ENCODE data around the gene PDCD1.
A peak's percentile ranks its signal among the peaks of the same experiment; 100 is the strongest.

PDCD1 gene

DNA sequence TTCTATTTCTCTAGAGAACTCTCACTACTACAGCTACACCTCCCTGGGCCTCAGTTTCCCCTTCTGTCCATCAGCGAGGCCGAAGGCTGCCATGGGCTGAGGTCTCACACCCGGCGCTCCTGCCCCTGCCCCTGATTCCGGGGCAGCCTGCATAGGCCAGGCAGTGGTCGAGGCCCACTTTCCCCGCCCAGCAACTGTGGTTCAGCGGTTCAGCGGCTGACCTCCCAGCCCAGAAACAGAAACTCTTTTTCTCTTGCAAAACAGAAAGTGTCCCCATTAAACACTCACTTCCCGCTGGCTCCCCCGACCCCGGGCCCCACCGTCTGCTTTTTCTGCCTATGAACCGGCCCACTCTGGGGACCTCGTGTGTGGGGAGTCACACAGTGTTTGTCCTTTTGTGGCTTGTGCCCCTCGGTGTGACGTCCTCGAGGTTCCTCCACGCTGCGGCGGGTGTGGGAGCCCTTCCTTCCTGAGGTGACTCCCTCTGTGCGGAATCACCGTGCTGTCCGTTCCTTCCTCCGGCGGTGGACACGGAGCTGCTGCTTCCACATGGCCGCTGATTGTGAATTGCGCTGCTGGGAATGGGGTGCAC lies 16.0 kb downstream of the PDCD1 start:
- peak; percentile 82 to 91 (median 90) for DNase-seq
- CTCF ChIA-PET: interaction anchor here (1.2 kb wide), 1 partner anchor 8 kb away, joined by 3 read pairs; no protein-coding TSS in a partner anchor
- Histone ChIP-seq H3K4me1 (ENCODE audit: control extremely low read depth in 1 of 4, control insufficient read depth in 4 of 4, insufficient read depth in 4 of 4, low read length in 3 of 4) (peaks cover 0 to 34% (median 25%) of the 10 kb centered on the region in 4 experiments), H3K4me3 (ENCODE audit: control insufficient read depth in 1 of 7, extremely low read depth in 1 of 7, insufficient read depth in 4 of 7, low read depth in 2 of 7, low read length in 6 of 7) (peak overlapping the region in 5 of 7 experiments; percentile 12 to 67 (median 46)), H3K27me3 (replicated peaks in 2 of 5; ENCODE audit: control insufficient read depth in 4 of 5, insufficient read depth in 5 of 5, low read length in 4 of 5) (peaks cover 0 to 4% (median 0%) of the 10 kb centered on the region in 5 experiments), H3K27ac (ENCODE audit: insufficient read depth in 1 of 2, low read depth in 1 of 2, low read length in 2 of 2, poor library complexity in 1 of 2, severe bottlenecking in 2 of 2) (no peak overlapping the region), H3K9me3 (ENCODE audit: control extremely low read depth in 1 of 5, control insufficient read depth in 4 of 5, insufficient read depth in 2 of 5, low read depth in 1 of 5, low read length in 4 of 5) (no peaks in the 10 kb centered on the region), H3K36me3 (ENCODE audit: control insufficient read depth in 4 of 4, insufficient read depth in 4 of 4, low read length in 3 of 4) (no peaks in the 10 kb centered on the region)
- POLR2A ChIA-PET: interaction anchor here (1.2 kb wide), 1 partner anchor 29 kb away, joined by 3 read pairs; no protein-coding TSS in a partner anchor
- WGBS (ENCODE audit: insufficient coverage): 5% methylated on average over 17 of the region's 29 CpGs

DNA sequence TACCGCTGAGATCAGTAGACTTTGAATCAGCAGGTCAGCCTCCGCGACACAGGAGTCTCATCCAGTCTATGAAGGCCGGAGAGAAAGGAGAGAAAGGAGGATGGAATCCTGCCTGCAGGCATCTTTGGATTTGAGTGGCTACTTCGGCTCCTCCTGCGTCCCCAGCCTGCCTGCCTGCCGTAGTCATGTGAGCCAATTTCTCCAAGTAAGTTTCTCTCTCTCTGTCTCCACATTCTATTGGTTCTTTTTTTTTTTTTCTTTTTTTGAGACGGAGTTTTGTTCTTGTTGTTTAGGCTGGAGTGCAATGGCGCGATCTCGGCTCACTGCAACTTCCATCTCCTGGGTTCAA lies 16.7 kb downstream of the PDCD1 start:
- Histone ChIP-seq H3K27me3 (replicated peaks in 2 of 5; ENCODE audit: control insufficient read depth in 4 of 5, insufficient read depth in 5 of 5, low read length in 4 of 5) (peaks cover 0 to 4% (median 0%) of the 10 kb centered on the region in 5 experiments), H3K9me3 (ENCODE audit: control extremely low read depth in 1 of 5, control insufficient read depth in 4 of 5, insufficient read depth in 2 of 5, low read depth in 1 of 5, low read length in 4 of 5) (no peaks in the 10 kb centered on the region), H3K27ac (ENCODE audit: insufficient read depth in 1 of 2, low read depth in 1 of 2, low read length in 2 of 2, poor library complexity in 1 of 2, severe bottlenecking in 2 of 2) (no peak overlapping the region), H3K4me1 (ENCODE audit: control extremely low read depth in 1 of 4, control insufficient read depth in 4 of 4, insufficient read depth in 4 of 4, low read length in 3 of 4) (peaks cover 0 to 34% (median 25%) of the 10 kb centered on the region in 4 experiments), H3K36me3 (ENCODE audit: control insufficient read depth in 4 of 4, insufficient read depth in 4 of 4, low read length in 3 of 4) (no peaks in the 10 kb centered on the region), H3K4me3 (ENCODE audit: control insufficient read depth in 1 of 7, extremely low read depth in 1 of 7, insufficient read depth in 4 of 7, low read depth in 2 of 7, low read length in 6 of 7) (no peak overlapping the region)
- 100% methylated on average over 4 of the region's 11 CpGs for WGBS (ENCODE audit: insufficient coverage)
- CTCF ChIA-PET: interaction anchor here (0.6 to 1.6 kb wide), 3 partner anchors 12 to 57 kb away, joined by 3 read pairs; no protein-coding TSS in a partner anchor
- no peak for DNase-seq
- POLR2A ChIA-PET: no interaction called here

- no peak for DNase-seq
- ChIA-PET POLR2A (no interaction called here), CTCF (interaction anchor here (0.6 to 1.6 kb wide), 5 partner anchors 11 to 57 kb away, joined by 3 read pairs; no protein-coding TSS in a partner anchor)
- no peak overlapping the region for H3K27ac ChIP-seq (ENCODE audit: insufficient read depth in 1 of 2, low read depth in 1 of 2, low read length in 2 of 2, poor library complexity in 1 of 2, severe bottlenecking in 2 of 2)
- no peaks in the 10 kb centered on the region for H3K36me3 ChIP-seq (ENCODE audit: control insufficient read depth in 4 of 4, insufficient read depth in 4 of 4, low read length in 3 of 4)
- H3K9me3 ChIP-seq (ENCODE audit: control extremely low read depth in 1 of 5, control insufficient read depth in 4 of 5, insufficient read depth in 2 of 5, low read depth in 1 of 5, low read length in 4 of 5): no peaks in the 10 kb centered on the region
- no peak overlapping the region for H3K4me3 ChIP-seq (ENCODE audit: control insufficient read depth in 1 of 7, extremely low read depth in 1 of 7, insufficient read depth in 4 of 7, low read depth in 2 of 7, low read length in 6 of 7)
- H3K27me3 ChIP-seq (replicated peaks in 2 of 5; ENCODE audit: control insufficient read depth in 4 of 5, insufficient read depth in 5 of 5, low read length in 4 of 5): peaks cover 0 to 4% (median 0%) of the 10 kb centered on the region in 5 experiments
- H3K4me1 ChIP-seq (ENCODE audit: control extremely low read depth in 1 of 4, control insufficient read depth in 4 of 4, insufficient read depth in 4 of 4, low read length in 3 of 4): peaks cover 0 to 34% (median 25%) of the 10 kb centered on the region in 4 experiments
- WGBS (ENCODE audit: insufficient coverage): 87% methylated on average over 21 of the region's 28 CpGs
Measured at GRCh38 chr2:241841181-241842066, 17.3 kb downstream of the PDCD1 start.

GRCh38 chr2:241837197-241837965 lies 21.3 kb downstream of the PDCD1 start:
- H3K4me3 ChIP-seq (ENCODE audit: control insufficient read depth in 1 of 7, extremely low read depth in 1 of 7, insufficient read depth in 4 of 7, low read depth in 2 of 7, low read length in 6 of 7): no peak overlapping the region
- no peaks in the 10 kb centered on the region for H3K36me3 ChIP-seq (ENCODE audit: control insufficient read depth in 4 of 4, insufficient read depth in 4 of 4, low read length in 3 of 4)
- H3K27ac ChIP-seq (ENCODE audit: insufficient read depth in 1 of 2, low read depth in 1 of 2, low read length in 2 of 2, poor library complexity in 1 of 2, severe bottlenecking in 2 of 2): no peak overlapping the region
- DNase-seq: no peak
- CTCF ChIA-PET: interaction anchor here (0.8 to 1.6 kb wide), 7 partner anchors 10 to 42 kb away, joined by 3 to 4 read pairs (median 3); no protein-coding TSS in a partner anchor
- H3K4me1 ChIP-seq (ENCODE audit: control extremely low read depth in 1 of 4, control insufficient read depth in 4 of 4, insufficient read depth in 4 of 4, low read length in 3 of 4): peaks cover 0 to 11% (median 2%) of the 10 kb centered on the region in 4 experiments
- POLR2A ChIA-PET: no interaction called here
- WGBS (ENCODE audit: insufficient coverage): 89% methylated on average over 12 of the region's 13 CpGs
- no peaks in the 10 kb centered on the region for H3K27me3 ChIP-seq (replicated peaks in 2 of 5; ENCODE audit: control insufficient read depth in 4 of 5, insufficient read depth in 5 of 5, low read length in 4 of 5)
- H3K9me3 ChIP-seq (ENCODE audit: control extremely low read depth in 1 of 5, control insufficient read depth in 4 of 5, insufficient read depth in 2 of 5, low read depth in 1 of 5, low read length in 4 of 5): no peaks in the 10 kb centered on the region

- no peak overlapping the region for H3K27ac ChIP-seq (ENCODE audit: insufficient read depth in 1 of 2, low read depth in 1 of 2, low read length in 2 of 2, poor library complexity in 1 of 2, severe bottlenecking in 2 of 2)
- peaks cover 0 to 5% (median 1%) of the 10 kb centered on the region in 4 experiments for H3K4me1 ChIP-seq (ENCODE audit: control extremely low read depth in 1 of 4, control insufficient read depth in 4 of 4, insufficient read depth in 4 of 4, low read length in 3 of 4)
- H3K36me3 ChIP-seq (ENCODE audit: control insufficient read depth in 4 of 4, insufficient read depth in 4 of 4, low read length in 3 of 4): no peaks in the 10 kb centered on the region
- DNase-seq: peak in 2 of 3 donors; percentile 67 to 68
- H3K4me3 ChIP-seq (ENCODE audit: control insufficient read depth in 1 of 7, extremely low read depth in 1 of 7, insufficient read depth in 4 of 7, low read depth in 2 of 7, low read length in 6 of 7): no peak overlapping the region
- CTCF ChIA-PET: interaction anchor here (0.6 to 1.6 kb wide), 7 partner anchors 12 to 102 kb away, joined by 3 to 6 read pairs (median 3); partner anchors contain the start of gene D2HGDH
- H3K27me3 ChIP-seq (replicated peaks in 2 of 5; ENCODE audit: control insufficient read depth in 4 of 5, insufficient read depth in 5 of 5, low read length in 4 of 5): no peaks in the 10 kb centered on the region
- POLR2A ChIA-PET: no interaction called here
- 88% methylated on average over 2 of the region's 6 CpGs for WGBS (ENCODE audit: insufficient coverage)
- peaks cover 0 to 4% (median 0%) of the 10 kb centered on the region in 5 experiments for H3K9me3 ChIP-seq (ENCODE audit: control extremely low read depth in 1 of 5, control insufficient read depth in 4 of 5, insufficient read depth in 2 of 5, low read depth in 1 of 5, low read length in 4 of 5)
Measured at GRCh38 chr2:241836292-241836691, 22.4 kb downstream of the PDCD1 start.

- peaks cover 0 to 4% (median 0%) of the 10 kb centered on the region in 5 experiments for H3K9me3 ChIP-seq (ENCODE audit: control extremely low read depth in 1 of 5, control insufficient read depth in 4 of 5, insufficient read depth in 2 of 5, low read depth in 1 of 5, low read length in 4 of 5)
- no peaks in the 10 kb centered on the region for H3K36me3 ChIP-seq (ENCODE audit: control insufficient read depth in 4 of 4, insufficient read depth in 4 of 4, low read length in 3 of 4)
- peak in 2 of 3 donors; percentile 71 to 74 for DNase-seq
- CTCF ChIA-PET: interaction anchor here (0.6 to 1.5 kb wide), 7 partner anchors 11 to 101 kb away, joined by 3 to 6 read pairs (median 3); partner anchors contain the start of gene D2HGDH
- H3K4me3 ChIP-seq (ENCODE audit: control insufficient read depth in 1 of 7, extremely low read depth in 1 of 7, insufficient read depth in 4 of 7, low read depth in 2 of 7, low read length in 6 of 7): no peak overlapping the region
- POLR2A ChIA-PET: no interaction called here
- WGBS (ENCODE audit: insufficient coverage): 21% methylated on average over 4 of the region's 4 CpGs
- H3K4me1 ChIP-seq (ENCODE audit: control extremely low read depth in 1 of 4, control insufficient read depth in 4 of 4, insufficient read depth in 4 of 4, low read length in 3 of 4): peaks cover 0 to 3% (median 1%) of the 10 kb centered on the region in 4 experiments
- no peaks in the 10 kb centered on the region for H3K27me3 ChIP-seq (replicated peaks in 2 of 5; ENCODE audit: control insufficient read depth in 4 of 5, insufficient read depth in 5 of 5, low read length in 4 of 5)
- no peak overlapping the region for H3K27ac ChIP-seq (ENCODE audit: insufficient read depth in 1 of 2, low read depth in 1 of 2, low read length in 2 of 2, poor library complexity in 1 of 2, severe bottlenecking in 2 of 2)
Measured at GRCh38 chr2:241835611-241836010, 23.1 kb downstream of the PDCD1 start.

Data from common myeloid progenitor, CD34-positive (primary cell).